Stimulated activated CD8-positive, alpha-beta memory T cell treated with anti-CD3 and anti-CD28 coated beads, Interleukin-15, amount 100 ng/mL, for 1 hour (primary cell): ENCODE results near the gene HCN2.
A peak's percentile ranks its signal among the peaks of the same experiment; 100 is the strongest.
"Not testable (repeated sequence)": the region's sequence is repeated elsewhere in the genome, so short reads cannot be mapped to it uniquely, and the experiment has no call there.

Experiments used
- DNase-seq: peaks from one replicate; pipeline ENCODE4 v3.0.0-alpha.2; 2020; ENCODE audit warnings: low read depth

HCN2 gene

DNA sequence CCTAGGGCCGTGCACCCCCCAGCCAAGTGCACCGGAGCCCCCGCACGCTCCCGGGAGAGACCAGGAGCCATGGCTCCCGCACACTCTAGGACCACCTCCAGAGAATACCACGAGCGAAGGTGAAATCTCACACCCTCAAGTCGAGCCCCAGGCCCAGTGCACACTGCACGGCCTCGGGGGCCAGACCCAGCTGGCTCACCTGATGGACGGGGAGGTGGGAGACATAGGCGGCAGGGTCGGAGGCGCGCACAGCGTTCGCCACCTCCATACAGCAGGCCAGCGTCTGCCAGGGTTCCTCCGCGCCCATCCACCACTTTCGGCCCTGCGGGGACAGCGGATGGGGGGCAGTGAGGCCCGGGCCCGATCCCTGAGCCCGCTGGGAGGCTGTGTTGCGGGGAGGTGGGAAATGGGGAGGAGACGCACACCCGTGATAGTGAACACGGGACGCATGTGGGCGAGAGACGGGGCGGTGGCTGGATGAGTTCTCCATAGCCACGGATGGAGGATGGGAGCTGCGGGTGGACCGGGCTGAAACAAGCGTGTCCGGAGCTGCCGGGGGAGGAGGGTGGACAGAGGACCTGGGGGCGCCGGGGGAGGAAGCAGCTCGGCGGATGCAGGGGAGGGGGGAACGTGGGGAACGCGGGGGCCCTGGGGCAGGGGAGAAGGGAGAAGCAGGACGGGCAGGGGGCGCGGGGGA is 30.6 kb downstream of the HCN2 start:
- DNase-seq: no peak

GRCh38 chr19:621191-621590 is 31.5 kb downstream of the HCN2 start:
- DNase-seq: not testable (repeated sequence)

DNA sequence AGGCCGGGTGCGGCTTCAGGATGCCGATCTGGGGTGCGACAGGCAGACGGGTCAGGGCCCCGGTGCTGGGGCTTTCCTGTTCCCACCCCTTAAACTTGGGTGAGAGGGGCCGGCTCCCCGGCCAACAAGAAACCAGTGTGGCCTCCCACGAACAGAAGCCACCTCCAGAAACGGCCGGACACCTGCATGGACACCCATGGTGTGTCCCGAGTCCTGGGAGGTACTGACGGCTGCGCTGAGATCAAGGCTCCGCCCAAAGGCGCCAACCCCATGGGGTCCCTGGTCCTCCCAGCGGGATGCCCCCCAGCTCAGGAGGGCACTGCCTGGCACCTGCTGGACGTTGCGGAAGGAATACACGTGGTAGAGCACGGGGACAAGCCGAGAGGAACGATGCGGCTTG is 32.1 kb downstream of the HCN2 start:
- no peak for DNase-seq

GRCh38 chr19:622666-623065 is 33.0 kb downstream of the HCN2 start:
- no peak for DNase-seq

GRCh38 chr19:623175-623916 is 33.7 kb downstream of the HCN2 start:
- no peak for DNase-seq

DNA sequence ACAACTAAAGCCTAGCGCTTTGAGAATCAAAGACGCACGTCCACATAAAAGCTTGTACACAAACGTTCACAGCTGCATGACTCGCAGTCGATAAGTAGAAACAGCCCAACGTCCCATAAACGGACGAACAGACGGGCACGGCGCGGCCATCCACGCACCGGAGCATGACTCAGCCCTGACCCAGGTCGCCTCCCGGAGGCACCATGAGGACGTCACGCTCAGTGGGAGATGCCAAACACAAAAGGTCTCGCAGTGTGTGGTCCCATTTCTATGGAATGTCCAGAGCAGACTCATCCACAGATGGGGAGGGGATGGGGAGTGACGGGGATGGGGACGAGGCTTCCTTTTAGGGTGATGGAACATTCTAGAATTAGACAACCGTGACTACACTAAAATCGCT is 34.3 kb downstream of the HCN2 start:
- no peak for DNase-seq

DNA sequence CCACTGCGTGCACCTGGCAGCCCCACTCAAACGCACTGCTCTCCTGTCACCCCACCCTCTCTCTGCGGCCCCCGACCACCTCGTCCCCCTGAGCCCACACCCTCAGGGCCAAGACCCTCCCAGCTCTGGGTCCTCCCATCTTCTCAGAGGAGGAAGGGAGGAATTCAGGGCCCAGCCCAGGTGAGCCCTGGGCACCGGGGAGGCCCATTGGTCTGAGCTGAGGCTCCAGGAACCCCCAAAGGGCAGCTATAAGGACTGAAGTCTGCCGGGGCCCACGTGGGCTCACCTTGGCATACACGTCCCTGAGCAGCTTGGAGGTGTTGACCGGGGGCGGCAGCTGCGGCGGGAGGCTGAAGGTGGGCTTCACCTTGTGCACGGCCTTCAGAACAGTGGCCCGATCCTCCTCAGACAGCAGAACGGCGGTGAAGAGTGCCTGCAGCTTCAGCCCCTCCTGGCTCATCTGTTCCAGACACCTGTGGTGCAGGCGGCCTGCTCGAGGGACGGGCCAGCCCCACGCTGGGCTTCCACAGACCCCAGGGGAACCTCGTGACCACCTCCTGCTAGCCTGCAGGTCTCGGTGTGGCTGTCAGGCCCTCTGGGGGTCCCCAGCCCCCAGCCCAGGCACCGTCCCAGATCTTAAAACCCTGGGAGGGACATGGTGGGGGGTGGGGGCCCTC is 34.9 kb downstream of the HCN2 start:
- DNase-seq: no peak

- no peak for DNase-seq
Measured at GRCh38 chr19:625257-625656, 35.6 kb downstream of the HCN2 start.

DNA sequence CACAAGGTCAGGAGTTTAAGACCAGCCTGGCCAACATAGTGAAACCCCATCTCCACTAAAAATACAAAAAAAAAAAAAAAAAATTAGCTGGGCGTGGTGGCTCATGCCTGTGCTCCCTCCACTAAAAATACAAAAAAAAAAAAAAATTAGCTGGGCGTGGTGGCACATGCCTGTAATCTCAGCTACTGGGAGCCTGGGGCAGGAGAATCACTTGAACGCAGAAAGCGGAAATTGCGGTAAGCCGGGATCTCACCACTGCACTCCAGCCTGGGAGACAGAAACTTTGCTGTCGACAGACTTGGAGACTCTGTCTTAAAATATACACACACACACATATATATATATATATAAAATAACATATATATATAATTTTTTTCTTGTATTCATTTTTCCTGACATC is 36.9 kb downstream of the HCN2 start:
- DNase-seq: not testable (repeated sequence)

- DNase-seq: no peak
Measured at GRCh38 chr19:628168-628567, 38.5 kb downstream of the HCN2 start.

- DNase-seq: not testable (repeated sequence)
Measured at GRCh38 chr19:629515-629914, 39.8 kb downstream of the HCN2 start.

- DNase-seq: no peak
Measured at GRCh38 chr19:629961-630714, 40.5 kb downstream of the HCN2 start.

GRCh38 chr19:632579-633067 is 42.9 kb downstream of the HCN2 start:
- no peak for DNase-seq

DNA sequence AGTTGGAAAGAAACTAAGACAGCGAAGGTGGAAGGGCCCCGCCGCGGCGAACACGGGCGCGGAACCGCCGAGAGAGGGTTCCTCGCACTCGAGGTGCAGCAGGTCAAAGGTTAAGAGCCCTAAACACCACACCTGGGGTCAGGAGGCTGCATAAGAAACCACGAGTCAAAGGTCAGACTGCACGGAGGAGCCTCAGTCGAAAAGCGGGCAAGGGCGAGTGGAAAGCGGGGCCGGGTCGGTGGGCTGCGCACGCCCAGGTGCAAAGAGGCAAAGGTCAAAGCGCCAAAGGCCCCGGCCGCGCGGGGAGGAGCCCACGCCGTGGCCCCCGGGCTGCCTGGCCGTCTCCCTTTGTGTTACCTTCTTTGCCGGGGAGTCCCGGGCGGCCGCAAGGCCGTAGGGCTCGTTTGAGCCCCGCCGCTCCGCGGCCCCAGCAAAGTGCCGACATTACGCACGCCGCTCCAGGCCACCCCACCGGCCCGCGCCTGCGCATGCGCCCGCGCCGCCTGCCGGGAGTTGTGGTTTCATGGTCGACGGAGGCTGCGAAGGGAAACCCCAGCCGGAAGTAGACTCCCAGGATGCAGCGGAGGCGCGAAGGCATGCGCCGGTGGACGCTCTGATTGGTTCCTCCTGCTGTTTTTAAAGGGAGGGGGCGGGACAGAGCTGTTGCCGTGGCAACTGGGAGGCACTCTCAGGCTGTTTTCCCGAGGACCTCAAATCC is 43.5 kb downstream of the HCN2 start, which contains the start of gene POLRMT:
TSS of gene POLRMT (minus strand) at position 470 of the 718 bp plus-strand sequence. CDS start at position 445, 25 bp downstream.
- peak; percentile 87 for DNase-seq

GRCh38 chr19:633786-634639 is 44.3 kb downstream of the HCN2 start:
- no peak for DNase-seq

GRCh38 chr19:634975-635652 is 45.4 kb downstream of the HCN2 start:
- DNase-seq: no peak

DNA sequence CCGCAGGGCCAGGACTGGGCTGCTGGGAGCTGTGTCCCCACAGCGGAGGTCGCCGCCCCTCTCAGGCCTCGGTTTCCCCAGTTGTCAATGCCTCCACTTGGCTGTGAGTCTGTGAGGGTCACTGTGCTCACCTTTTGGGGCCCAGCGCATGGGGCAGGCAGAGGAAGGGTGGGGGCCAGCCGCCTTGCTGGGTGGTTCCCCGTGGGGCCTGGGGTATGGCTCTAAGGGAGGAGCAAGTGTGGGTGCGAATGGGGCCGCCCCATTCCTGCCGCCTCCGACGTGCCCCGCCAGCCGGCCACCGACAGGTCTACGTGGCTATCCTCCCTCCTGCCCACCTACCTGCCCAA is 49.2 kb downstream of the HCN2 start:
- no peak for DNase-seq

DNA sequence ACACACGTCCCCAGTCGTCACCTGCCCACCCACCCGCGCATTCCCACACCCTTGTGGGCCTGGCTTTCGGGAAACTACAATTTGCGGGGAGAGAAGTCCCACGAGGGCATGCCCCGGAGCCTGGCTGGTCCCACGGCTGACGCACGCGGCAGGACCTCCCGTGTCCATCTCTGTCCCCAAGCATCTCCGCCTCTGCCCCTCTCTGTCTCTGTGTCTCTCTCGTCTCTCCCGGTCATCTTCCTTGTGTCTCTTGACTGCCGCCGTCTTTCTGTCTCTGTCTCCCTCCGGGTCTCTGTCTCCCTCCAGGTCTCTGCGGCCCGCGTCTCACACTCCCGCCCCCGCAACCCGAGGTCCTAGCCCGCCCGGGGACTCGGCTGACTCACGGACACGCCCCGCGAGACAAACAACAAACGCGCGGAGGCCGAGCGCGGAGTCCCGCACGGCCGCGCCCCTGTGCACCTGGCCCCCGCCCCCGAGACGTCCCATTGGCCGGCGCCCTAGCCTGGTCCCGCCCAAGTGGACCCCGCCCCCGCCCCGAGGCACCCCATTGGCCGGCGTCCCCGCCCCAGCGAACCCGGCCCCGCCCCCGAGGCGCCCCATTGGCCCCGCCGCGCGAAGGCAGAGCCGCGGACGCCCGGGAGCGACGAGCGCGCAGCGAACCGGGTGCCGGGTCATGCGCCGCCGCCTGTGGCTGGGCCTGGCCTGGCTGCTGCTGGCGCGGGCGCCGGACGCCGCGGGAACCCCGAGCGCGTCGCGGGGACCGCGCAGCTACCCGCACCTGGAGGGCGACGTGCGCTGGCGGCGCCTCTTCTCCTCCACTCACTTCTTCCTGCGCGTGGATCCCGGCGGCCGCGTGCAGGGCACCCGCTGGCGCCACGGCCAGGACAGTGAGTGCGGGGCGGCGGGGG is 49.8 kb downstream of the HCN2 start, which contains the start of gene FGF22:
TSS of gene FGF22 (plus strand) at position 627 of the 908 bp plus-strand sequence. CDS start at position 674, 47 bp downstream.
- DNase-seq: peak; percentile 91

DNA sequence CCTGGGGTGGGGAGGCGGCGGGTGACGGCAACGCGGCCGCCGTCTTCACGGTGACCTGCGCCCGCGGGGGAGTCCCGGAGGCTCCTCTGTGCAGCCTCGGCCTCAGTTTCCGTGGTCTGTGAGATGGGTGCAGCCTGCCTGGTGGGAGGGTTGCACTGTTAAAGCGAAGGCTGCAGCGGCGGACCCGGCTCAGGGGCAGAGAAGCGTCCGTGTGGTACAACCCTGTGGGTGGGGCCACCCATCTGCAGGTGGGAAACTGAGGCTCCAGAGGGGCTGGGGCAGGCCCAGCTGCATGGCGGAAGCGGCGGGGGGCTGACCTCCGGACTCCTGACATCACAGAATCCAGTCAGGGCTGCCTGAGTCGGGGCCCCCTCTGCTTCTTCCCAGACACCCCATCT is 50.5 kb downstream of the HCN2 start:
- DNase-seq: no peak
